GM15510 (cell line): ENCODE measurements around the gene POLR2C.

Source experiments
- POLR2A ChIP-seq: IDR thresholded peaks from 3 replicates; pipeline ENCODE4 v1.6.1; 2011; ENCODE audit warnings: borderline replicate concordance; ENCODE audit not compliant: insufficient read length; ENCODE audit errors: extremely low read depth

The POLR2C gene

GRCh38 chr16:57483725-57484514 is 21.4 kb downstream of the POLR2C start:
- no peak for TF ChIP-seq POLR2A

- TF ChIP-seq POLR2A, result no peak
Measured at GRCh38 chr16:57484515-57485005, 22.1 kb downstream of the POLR2C start.

DNA sequence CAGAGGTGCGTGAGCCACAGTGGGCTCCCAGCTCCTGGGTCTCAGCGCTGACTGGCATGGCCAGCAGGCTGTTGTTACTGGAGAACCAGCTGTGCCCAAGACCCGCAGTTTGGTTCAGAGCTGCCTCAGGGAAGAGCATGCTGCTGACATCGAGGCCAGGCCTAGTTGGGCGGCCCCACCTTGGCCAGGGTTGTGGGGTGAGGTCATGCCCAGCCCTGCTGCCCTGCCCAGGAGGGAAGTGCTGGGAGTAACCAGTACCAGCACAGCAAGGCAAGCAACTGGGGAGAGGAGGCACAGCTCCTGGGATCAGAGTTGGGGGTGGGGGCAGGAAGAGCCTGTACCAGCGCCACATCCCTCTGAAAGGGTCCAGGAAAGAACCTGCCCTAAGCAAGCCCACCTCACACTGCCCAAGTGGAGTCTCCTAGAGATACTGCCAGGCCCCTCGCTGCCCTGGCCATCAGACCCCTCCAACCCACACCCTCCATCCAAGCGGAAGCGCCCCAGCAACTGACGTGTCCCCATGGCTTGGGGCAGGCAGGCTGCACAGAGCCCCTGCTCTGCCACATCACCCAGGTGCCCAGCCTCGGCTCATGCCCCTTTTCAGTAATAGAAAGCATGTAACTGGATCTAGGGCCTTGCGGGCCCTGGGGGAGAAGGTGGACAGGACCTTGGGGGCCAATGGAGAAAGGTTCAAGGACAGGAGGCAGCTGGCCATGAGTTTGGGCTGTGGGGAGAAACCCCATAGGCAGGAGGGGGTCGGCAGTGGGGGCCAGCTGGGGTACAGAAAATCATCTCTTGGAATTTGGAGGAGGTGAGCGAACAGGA is 22.8 kb downstream of the POLR2C start:
- TF ChIP-seq POLR2A, result no peak

DNA sequence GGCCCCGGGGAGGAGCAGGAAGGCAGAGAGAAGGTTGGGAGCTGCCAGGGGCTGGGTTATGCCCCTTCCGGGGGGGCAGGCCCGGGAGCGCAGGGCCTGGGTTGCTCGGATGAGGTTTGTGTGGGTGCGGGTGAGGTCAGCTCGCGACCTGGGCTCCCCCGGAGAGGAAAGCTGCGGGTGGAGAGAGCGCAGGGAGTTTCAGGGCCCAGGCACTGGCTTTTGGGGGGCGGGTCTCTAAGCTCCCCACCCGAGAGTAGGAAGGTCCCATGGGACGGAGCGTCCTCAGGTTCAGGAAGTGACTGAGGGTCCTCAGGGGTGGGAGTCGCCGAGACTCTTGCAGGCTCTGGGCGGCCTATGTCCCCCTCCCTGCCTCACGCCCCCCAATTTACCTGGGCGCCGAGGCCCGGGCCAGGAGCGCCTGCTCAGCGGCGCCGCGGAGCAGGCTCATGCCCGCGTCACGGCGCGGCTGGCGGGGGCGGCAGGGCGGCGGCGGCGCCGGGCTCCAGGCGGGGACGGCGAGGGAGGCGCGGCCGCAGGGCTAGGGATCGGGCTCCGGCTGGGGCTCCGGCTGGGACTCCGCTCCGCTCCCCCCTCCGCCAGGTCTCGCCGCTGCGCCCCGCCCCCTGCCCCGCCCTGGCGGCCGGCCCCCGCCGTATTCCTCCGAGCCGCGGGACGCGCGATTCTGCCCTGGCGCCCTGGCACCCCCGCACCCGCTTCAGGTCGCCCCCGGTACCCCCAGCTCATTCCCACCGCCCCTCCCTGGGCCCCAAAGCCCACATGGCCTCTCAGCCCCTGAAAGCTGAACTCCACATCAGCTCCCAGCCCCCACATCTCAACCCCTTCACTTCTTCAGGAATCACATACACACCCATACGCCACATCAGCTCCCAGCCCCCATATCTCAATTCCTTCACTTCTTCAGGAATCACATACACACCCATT is 23.7 kb downstream of the POLR2C start, which contains the start of gene DOK4:
Gene DOK4, minus strand, starts transcription at position 578 of the 942 bp plus-strand sequence. CDS start 6,986 bp downstream, outside the sequence.
- TF ChIP-seq POLR2A, result no peak

DNA sequence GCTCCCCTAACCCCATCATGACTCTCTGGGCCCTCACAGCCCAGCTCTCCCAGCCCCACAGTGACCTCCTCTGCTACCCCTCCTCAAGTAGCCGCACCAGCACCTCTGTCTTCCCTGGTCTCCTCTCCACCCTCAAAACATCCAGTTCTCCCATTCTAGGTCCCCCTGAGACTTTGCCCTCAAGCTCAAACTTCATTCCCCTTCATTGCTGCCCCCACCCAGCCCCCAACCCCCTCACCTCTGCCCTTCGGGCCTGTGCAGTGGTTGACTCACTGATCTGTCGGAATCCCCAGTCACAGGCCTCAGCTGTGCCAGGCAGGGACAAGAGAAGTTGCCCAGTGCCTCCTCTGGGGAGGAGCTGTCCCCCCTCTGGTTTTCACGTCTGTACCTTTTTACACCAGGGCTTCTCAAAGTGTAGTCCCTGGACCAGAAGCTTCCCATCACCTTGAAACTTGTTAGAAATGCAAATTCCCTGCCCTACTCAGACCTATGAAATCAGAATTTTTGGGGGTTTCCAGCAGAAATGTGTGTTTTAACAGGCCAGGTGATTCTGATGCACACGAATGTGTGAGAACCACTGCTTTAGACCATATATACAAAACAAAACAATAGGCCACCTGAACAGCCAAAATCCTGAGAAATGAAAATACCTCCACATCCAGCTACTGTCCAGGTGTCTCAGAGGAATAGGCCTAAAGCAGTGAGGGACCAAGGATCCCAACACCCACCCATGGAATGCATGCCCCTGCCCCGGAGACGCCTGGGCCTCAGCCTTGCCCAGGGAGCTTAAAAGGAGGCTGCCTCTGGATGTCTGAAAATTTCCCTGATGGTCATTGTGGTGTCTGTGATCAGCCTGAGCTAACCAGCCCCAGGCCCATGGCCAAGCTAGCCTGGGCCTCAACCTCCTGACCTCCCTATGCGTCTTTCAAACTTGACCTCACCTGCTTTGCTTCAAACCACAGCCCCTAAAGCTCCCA is 24.7 kb downstream of the POLR2C start:
- TF ChIP-seq POLR2A, result no peak

DNA sequence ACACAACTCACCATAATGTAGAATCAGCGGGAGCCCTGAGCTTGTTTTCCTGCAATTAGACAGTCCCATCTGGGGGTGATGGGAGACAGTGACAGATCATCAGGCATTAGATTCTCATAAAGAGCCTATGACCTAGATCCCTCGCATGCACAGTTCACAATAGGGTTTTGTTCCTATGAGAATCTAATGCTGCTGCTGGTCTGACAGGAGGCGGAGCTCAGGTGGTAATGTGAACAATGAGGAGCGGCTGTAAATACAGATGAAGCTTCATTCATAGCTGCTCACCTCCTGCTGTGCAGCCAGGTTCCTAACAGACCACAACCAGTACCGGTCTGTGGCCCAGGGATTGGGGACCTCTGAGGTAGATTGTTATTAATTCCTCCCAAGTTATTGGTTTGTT is 26.8 kb downstream of the POLR2C start:
- no peak for TF ChIP-seq POLR2A

DNA sequence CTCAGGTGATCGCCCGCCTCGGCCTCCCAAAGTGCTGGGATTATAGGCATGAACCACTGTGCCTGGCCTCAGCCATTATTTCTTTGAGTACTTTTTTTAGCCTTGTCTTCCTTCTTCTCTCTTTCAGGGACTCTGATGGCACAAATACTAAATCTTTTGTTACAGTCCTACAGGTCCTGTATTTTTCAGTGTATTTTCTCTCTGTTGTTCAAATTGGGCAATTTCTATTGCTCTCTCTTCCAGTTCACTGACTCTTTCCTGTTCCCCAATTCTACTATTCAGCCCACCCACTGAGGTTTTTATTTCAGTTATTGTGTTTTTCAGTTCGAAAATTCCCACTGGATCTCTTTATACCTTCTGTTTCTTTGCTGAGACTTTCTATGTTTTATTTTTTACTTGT is 31.3 kb downstream of the POLR2C start:
- TF ChIP-seq POLR2A, result no peak

DNA sequence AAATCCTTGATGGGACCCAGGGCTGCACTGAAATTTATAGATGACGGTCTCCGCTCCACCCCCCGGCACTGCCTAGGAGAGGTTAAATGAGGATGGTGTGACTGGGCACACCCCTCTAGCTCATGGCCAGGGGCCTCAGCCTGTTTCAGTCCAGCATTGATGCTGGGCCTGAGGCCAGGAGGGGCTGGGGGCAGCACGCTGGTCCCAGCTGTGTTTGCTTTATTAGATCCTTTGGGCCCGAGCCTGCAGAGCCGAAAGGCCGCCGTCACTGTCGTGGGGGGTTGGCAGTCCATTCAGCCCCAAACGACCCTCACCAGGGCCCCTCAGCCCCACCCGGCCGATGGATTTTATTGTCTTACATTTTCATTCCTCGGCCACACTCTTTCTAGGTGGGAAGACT is 34.6 kb downstream of the POLR2C start:
- no peak for TF ChIP-seq POLR2A

GRCh38 chr16:57498031-57498430 is 35.6 kb downstream of the POLR2C start:
- no peak for TF ChIP-seq POLR2A

GRCh38 chr16:57500578-57501111 is 38.2 kb downstream of the POLR2C start:
- no peak for TF ChIP-seq POLR2A

GRCh38 chr16:57501492-57501891 is 39.0 kb downstream of the POLR2C start:
- no peak for TF ChIP-seq POLR2A

- TF ChIP-seq POLR2A, result no peak
Measured at GRCh38 chr16:57502048-57502775, 39.7 kb downstream of the POLR2C start.

DNA sequence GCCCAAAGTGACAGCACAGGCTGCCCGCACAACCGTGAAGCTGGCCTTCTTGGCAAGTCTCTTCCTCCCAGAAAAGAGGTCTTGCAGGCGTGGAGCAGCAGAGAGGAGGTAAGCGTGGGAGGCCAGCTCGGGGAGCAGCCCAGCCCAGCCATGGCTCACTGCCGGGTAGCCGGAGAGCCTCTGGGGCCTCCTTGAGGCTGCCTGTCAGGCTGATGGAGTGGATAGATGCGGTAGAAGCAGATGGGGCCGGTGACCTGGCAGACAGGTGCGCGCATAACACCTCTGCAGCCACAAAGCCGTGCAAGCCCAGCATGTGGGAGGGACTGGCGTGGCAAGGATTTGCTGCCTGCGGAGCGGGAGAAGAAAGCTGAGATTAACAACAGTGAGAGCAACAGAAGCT is 40.9 kb downstream of the POLR2C start:
- TF ChIP-seq POLR2A, result no peak

DNA sequence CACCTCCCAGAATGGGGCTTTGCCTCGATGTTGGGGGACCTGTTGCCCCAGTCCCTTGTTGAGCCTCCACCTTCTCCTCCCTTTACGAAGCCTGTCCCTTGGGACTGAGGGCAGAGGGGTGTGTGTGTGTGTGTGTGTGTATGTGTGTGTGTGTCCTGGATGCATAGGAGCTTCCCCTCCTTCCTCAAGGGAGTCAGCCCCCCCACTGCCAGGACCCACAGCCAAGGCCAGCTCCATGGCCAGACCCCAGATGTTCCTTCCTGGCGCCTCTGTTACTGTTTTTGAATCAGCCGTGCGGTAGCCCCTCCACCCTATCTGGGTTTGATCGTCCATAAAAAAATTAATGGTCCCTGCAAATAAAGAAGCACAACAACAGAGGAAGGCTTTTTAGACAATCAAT is 41.5 kb downstream of the POLR2C start:
- TF ChIP-seq POLR2A, result no peak
